Measurements from ENCODE around the gene LMX1A. TPM values are rescaled to one million over a fixed set of nuclear protein-coding genes. Genes with fewer than 3 reads are reported as not detected.

Gene LMX1A
- total RNA-seq, 1 donor from 2014 or later: not detected

DNA sequence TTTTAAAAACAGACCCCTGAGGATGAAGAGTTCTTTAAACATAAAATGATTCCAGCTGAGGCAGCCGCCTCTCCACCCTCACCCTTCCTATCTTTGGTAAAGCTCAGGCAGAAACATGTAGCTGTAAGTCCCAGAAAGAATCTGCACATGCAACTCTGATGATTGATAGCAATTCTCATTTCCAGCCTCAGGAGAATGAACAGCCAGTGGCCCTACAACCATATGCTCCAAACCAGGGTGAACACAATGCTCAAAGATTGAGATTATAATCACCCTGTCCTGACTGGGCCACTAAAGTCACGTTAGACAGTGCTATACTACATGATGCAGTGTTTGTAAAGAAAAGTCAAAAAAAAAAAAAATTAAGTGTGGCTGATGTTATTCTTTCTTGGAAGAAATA lies 80.2 kb downstream of the LMX1A start:
- no peak for DNase-seq (ENCODE audit: low read depth)

DNA sequence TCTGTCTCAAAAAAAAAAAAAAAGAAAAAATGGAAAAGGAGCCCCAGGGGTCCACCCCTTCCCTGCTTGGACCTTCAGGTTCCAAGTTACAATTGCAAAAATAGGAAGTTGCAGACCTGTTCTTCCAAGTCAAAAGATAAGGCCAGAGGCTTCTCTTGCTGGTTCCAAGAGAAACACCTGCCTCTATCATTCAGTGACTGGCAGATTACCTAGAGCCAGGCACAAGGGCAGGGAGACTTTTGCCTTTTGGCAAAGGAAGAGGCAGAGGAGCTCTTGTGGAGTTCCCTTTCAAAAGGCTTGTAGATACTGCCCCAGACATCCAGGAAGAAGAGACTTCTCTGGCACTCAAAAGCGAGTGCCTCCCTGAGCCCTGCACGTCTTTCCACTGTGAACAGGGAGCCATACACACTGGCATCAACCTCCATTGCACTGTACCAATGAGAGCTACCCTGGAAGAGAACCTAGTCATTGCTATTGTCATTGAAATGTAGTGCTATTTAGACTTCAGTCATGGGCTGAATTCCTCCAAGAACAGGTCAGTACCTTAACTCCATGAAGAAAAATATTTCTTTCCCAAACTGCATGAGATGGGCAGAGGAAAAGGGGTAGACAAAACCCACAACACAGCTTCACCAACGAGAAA lies 91.2 kb downstream of the LMX1A start:
- DNase-seq (ENCODE audit: low read depth): no peak

DNA sequence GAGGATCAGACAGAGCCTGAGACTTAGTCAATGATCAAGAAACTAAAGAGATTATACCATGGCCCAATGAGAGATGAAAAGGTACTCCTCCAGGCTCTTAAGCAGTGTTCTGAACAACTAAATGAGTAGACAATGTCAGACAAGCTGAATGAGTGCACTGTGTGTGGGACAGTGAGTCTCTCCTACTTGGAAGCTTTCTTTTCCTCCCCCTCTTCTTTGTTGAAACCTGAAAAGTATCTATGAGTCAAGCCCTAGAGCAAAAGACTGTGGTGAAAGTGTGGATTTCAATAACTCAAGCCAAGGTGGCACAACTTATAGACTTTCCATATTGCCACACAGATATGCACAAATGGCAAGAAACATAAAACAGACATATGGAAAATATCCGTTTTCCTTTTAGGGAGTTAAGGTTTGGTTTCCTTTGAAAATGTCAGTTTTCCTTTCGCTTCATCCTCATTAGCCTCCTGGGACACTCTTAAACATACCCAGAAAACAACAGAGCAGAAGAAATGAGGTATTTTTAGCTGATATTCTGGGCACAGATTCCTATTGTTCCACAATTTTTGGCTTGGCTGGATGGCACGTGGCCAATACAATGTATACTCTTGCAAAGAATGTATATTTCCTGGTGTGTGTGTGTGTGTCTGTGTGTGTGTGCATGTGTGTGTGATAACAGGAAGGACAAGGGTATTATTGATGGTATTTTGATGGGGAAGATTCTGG lies 96.6 kb downstream of the LMX1A start:
- DNase-seq (ENCODE audit: low read depth): no peak

DNA sequence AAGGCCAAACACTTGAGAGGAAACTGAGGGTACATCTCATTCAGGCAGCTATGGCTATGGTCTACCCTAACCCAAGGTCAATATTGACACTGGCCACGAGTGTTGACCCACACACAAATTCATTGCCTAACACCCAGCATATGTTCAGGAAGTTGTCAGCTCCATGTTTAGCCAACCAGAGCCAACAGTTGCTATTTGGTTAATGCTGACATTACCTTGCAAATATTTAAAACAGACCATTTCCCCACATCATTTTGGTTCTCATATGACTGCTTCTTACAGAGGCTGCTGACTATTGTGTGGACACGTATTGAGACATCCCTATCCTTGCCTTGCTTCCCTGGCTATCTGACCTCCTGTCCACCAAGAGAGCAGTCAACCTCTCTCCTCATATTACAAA lies 97.3 kb downstream of the LMX1A start:
- no peak for DNase-seq (ENCODE audit: low read depth)

DNA sequence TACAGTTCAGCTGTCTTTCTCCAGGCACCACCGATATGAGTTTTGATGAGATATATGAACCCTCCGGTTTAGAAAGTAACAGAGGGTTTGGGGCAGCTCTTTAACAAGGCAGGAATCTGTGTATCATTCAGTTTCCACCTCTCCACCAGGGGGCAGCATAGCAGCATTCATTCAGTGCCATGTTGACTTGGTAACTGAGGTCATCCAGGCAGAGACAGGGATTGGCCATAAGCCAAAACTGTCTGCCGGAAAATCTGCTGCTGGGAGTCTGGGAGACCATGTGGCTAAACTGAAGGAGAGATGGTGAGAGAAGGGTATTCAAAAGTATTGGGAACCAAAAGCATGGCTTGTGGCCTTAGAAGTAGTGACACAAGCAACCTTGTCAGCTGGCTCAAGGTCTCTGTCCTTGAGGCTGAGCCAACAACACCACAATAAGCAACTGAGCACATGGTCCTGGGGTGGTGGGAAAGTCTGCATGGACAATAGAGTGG lies 98.5 kb downstream of the LMX1A start:
- DNase-seq (ENCODE audit: low read depth): peak; percentile 50

DNA sequence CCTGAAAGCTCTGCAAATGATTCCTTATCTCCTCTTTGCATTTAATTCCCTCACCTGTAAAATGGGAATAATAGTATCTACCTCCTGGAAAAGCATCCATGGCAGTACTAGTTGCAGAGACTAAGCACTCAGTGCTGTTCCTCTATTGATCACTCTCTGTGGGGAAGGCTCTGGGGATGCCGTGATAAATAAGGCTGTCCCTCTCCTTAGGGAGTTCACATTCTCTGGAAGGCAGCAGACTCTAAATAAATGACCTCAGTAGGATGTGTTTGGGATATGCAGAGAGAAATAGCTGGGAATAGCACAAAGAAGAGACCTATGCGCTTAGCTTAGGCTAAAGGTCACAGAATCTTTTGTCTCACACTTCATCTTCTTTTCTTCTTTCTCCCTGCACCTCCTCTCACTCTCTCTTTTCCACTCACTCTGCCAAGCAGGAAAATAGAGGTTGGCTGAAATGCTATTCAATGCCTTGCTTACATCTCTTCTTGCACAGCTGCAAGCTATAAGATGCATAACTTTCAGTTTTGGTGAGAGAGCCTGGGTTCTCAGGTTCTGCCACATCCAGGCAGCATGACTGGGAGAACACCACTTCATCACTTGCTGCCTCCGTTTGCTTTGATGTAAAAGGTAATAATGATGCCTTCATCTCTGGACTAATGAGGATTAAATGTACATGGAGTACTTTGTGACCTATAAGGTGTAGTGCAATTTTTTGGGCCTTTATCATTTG lies 101.5 kb downstream of the LMX1A start:
- DNase-seq (ENCODE audit: low read depth): no peak

DNA sequence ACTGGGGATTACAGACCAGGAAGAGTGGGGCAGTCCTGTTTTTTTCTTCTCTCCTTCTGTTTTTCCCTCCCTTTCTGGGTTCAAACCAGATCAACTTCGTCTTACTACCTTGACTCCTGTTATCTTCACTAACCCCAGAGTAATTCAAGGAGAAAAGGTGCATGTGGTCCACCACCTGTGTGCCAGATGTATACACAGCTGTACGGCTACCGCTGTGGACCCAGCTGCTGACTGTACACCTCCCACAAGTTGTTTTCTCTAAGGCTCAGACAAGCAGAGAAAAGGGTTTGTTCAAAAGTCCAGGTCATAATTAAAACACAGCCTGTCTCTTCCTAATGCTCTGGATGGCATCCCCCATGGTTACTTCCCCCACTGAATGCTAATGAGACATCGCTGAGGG lies 102.1 kb downstream of the LMX1A start:
- no peak for DNase-seq (ENCODE audit: low read depth)

DNA sequence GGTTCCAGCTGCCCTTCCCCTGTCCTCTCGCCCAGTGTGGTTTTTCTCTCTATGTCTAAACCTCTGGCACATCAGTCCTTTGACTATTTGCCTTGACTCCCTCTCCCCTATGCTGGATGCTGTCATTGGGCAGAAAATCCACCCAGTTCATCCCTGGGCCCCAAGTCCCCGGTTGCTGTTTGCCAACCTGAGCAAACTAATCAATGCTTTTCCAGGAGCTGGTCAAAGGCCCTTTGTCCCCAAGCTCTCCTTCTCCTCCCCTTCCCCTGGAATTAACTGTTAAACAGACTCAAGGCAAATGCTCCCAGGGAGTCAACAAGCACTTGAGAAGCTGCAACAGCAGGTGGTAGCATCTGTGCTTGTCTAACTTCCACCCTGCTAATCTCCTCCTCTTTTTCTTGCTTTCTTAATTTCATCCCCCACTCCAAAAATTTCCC lies 102.7 kb downstream of the LMX1A start:
- DNase-seq (ENCODE audit: low read depth): no peak

DNA sequence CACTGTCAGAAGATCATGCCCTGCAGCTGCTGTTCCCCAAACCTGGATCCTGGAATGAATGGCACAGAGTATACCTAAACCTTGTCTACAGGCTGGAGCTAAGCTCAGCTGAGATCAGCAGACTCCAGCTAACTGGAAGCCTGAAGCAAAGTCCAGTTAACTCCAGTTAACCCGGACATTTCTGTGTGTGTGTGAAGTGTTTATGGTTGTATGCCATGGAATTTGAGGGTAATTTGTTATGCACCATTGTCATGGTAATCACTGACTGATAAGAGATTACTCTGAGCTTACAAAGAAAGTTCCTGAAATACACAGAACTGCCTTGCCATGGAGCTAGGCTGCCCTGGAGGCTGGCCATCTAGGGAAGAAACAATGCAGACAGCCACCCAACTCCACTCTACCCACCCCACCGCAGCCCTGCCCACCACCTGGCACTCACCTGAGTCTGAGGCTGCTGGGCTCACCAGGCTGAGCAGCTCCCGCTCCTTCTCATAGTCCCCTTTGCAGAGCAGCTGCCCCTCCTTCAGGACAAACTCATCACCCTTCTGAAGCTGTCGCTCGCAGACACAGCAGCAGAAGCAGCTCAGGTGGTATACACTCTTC lies 107.4 kb downstream of the LMX1A start:
- no peak for DNase-seq (ENCODE audit: low read depth)

DNA sequence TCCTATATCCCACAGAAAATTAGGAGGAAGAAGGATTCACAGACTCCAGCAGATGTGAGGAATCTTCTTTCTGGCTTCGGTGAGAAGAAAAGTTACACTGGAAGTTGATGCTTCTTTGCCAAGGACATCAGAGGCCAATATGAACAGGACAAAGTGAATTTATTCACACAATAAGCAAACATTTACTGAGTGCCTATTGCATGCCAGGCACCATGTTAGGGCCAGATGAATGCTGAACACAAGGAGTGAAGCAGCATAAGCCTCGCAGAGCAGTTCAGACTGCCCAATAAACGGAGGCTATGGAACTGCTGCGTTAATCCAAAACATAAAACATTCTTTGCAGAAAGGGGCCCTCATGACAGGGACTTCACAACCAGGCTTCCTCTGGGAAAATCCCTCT lies 114.6 kb downstream of the LMX1A start:
- DNase-seq (ENCODE audit: low read depth): no peak

DNA sequence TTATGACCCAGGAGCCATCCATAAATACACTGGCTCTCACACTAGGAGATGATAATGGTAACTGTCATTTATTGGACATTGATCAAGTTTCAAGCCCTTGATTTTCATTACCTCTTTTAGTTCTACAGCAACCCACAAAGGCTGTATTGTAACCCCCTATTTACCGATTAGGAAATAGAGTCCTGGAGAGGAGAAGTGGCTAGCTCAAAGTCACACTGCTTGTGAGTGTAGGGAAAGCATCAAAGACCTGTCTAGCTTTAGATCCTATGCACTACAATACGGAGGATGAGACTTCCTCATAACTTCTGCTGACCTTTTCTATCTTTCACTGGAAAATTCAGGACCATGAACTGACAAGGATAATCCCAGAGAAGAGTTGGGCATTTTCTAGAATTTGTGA lies 115.2 kb downstream of the LMX1A start:
- DNase-seq (ENCODE audit: low read depth): no peak

DNA sequence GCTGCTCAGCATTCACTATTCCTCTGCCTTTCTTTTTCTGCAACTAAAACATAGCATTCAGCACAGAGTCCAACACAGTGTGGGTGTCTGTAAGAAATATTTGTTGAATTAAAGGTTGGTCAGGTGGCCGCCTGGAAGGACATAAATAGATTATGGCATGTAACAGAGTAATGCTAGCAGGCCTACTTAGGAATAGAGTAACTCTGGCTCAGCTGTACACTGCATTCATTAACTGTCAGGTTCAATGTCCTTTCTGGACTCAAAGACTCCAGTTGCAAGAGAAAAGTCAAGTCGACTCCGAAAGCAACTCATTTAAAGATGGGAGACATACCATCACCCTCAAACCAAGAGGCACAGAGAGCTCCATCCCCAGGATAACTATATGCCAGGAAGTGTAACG lies 116.0 kb downstream of the LMX1A start:
- no peak for DNase-seq (ENCODE audit: low read depth)

DNA sequence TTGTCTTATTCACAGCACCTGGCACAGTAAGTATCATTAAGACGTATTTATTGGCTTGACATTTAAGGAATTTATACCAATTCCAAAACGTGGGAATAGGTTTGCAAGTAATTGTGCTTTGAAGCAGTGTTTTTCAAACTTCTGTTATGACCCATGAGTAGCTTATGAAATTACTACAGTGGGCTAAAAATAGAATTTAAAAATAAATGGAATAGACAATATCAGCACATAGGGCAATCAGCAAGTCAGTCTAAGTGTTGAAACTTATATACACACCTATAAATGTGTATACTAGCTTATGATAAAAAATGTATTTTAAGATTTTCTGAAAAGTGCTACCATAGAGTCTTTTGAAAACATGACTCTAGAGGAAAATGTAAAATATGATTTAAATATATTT lies 116.6 kb downstream of the LMX1A start:
- no peak for DNase-seq (ENCODE audit: low read depth)

DNA sequence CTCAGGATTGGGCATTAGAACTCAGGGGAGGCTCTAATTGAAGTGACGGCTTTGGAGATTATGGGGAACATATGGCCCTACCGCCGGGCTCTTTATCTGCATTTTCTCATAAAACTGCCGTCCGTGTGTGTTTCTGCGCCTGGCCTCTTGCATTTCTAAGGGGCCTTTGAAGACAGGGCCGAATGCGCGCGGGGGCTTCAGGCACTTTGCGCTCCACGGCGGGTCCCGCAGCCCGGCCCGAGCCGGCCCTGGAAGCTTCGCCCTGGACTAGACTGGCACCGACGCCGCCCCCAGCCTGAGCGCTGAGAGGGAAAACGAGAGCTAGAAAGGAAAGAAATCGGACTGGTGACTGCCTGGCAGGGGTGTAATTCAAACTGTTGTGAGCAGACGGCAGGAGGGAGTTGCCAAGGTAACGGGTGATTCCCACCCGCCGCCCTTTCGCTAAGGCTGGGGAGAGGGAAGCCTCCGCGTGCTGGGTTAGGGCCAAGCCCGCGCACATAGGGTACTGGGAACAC lies 120.7 kb downstream of the LMX1A start:
- no peak for DNase-seq (ENCODE audit: low read depth)

DNA sequence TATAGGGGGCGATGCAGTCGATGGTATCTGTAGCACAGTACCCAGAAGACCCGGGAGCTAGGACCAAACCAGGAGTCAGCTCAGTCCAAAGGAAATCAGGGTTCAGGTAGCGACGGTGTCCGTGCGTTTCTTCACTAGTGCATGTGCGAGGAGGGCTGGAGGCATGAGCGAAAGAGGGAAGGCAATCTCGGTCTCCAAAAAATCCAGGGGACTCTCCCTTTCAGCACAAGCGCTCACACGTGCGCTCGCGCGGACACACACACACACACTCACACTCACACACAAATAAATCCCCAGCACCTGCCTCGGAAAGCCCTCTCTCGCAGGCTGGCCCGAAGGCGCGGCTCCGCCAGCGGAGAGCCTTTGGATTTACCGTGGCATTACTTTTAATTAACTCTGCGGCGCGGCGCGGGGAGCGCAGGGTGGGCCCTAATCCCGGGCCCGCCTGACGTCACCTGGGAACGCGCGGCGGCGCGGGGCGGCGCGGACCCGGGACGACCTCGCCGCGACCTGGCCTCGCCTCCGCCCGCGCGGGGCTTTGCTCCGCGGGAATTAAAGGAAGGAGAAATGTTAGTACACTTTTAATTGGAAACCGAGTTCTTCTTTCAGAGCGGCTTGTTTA lies 121.2 kb downstream of the LMX1A start:
- DNase-seq (ENCODE audit: low read depth): no peak

DNA sequence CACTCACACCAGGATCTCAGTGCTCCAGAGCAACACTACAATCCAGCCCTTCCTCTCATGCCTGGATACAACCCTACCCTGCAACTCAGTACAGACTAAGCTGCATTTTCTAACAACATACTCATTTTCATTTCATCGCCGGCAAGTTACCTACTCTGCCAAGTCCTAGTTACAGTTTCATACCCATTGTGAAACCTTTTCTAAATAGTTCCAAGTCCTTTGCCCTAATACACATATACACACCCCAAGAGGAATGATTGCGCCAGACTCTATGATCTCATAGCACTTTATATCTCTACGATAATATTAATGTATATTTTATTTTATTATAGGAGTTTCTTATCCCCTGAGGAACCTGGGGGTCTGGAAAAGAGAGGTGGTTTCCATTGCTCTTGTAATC lies 122.4 kb downstream of the LMX1A start:
- DNase-seq (ENCODE audit: low read depth): no peak

DNA sequence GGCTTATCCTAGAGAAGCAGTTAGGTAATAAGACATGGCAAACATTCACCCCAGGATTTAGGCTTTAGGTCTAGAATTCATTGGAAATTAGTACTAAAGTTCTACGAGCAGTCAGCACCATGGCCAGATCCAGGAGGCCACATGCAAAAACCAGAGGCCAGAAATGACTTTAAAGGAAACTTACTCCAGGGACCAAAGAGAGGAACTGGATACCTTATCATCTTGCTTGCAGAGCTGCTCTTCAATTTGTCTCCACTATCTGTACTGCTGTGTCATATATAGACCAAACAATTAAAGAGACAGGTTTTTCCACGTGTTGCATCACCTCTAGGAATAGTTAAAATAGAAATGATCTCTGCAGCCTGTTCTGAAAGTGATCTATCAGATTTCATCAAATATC lies 127.8 kb downstream of the LMX1A start:
- DNase-seq (ENCODE audit: low read depth): no peak

DNA sequence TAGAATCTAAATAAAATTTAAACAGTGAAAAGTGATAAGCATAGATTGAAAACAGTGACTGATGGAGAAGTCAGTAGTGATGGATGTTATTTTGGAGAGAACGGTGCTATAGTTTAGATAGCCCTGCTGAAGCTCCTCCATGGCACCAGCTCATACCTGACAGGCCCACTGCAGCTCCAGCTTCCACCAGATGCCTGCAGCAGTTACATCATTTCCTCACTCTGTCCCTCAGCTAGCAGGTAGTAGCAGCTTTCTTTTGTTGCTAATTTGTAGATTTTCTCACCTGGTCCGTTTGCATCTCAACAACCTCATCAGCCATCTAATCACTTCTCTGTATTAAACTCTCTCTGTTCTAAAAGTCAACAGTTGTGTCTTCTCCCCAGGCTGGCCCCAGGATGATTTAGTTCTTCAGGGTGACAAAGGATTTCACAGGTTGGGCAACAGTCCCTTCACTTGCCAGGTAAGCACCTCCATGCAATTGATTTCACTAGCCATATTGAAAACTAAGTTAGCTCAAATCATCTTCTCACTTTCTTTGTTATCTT lies 128.3 kb downstream of the LMX1A start:
- no peak for DNase-seq (ENCODE audit: low read depth)

DNA sequence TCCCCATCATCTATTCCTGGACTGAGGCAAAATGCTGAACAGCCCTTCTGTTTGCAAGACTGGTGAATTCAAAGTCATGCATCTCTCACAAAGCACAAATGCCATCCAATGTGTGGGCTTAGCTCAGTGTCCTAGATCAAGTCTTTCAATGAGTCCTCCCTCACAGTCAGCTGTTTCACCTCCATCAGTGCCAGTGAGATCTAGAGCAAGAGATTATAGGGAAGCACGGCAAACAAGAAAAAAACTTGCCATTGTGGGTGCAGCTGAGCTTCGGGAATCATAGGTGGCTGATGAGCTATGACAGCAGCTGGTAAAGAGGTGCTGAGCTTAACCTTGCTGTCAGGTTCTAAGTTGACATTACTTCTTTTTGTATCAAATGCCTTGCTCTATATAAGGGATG lies 130.2 kb downstream of the LMX1A start:
- DNase-seq (ENCODE audit: low read depth): no peak

DNA sequence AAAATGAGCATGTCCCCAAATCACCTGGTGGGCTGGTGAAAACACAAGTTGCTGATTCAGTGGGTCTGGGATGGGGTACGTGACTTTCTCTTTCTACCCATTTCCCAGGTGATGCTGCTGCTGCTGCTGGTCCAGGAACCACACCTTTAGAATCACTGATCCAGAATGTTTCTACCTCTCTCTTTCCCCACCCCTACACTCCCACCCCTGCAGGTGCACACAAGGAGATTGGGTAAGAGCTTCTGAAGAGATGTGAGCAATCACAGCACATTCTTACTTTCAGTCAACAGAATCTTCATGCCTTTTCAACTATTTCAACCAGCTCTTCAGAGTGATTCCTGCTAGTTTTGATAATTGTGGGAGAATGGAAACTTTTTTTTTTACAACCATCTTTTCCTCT lies 130.9 kb downstream of the LMX1A start:
- DNase-seq (ENCODE audit: low read depth): no peak

DNA sequence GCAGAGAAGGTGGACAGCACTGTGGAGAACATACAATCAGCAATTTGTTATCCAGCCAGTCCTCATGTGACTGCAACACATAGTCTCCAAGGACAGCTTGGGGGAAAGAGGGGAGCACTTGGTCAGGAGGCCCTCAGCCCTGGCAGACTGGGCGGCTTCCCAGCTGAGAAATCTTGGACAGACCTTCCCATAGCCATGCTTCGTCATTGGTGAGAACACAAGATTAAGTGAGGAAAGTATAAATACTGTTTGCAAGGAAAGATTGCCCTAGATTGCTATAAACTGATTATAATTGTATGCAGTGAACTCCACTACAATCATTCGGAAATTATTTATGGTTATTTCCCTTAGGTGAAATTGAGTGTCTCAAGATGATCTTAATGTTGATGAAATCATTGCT lies 131.5 kb downstream of the LMX1A start:
- no peak for DNase-seq (ENCODE audit: low read depth)

DNA sequence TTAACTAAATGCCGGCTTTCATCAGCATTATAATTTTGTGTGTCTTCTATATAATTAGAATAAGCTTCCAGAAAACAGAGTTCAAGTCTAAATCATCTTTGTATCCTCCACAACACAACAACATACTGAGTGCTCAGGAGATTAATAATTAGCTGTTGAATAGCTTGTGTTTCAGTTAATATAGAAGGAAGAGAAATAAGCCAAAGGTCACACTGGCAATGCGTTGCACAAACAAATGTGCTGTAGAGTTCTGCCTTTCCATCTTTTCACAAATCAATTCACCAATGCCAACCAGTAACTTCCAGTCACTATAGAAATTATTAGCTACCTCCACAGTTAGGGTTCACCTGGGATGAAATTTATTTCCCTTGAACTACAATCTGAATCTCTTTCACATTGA lies 132.0 kb downstream of the LMX1A start:
- no peak for DNase-seq (ENCODE audit: low read depth)

Measured in renal cortical epithelial cell (primary cell).